HepG2 (cell line): ENCODE data around the gene TMED3. TPM values are rescaled to one million over a fixed set of nuclear protein-coding genes. Genes with fewer than 3 reads are reported as not detected.

Experiments used
- CHD2 ChIP-seq: IDR thresholded peaks from 2 replicates; pipeline ENCODE4 v1.6.1; 2011; ENCODE audit warnings: low read depth, low read length, improper control_type of control experiment
- DPF2 ChIP-seq: sonication (generic); formaldehyde crosslinking; IDR thresholded peaks from 2 replicates; pipeline ENCODE4 v1.4.0; 2020; ENCODE audit warnings: mild to moderate bottlenecking, low read depth, missing genetic modification reagents, borderline replicate concordance
- JDP2 ChIP-seq: sonication (generic); formaldehyde crosslinking; IDR thresholded peaks from 2 replicates; pipeline ENCODE4 v1.8.1; 2022; ENCODE audit warnings: missing genetic modification reagents, borderline replicate concordance
- KDM4B ChIP-seq: sonication (generic); formaldehyde crosslinking; IDR thresholded peaks from 2 replicates; pipeline ENCODE4 v1.4.0; 2020; ENCODE audit warnings: missing genetic modification reagents
- LCORL ChIP-seq, 2 experiments: fragments of 450-650 bp in 1 of 2; sonication (generic) in 1 of 2; formaldehyde crosslinking in 1 of 2; IDR thresholded peaks; 2 replicates each; pipeline versions ENCODE4 v1.5.0 to v1.6.1; 2017 to 2020; ENCODE audit warnings: antibody characterized with exemption in 1 of 2, missing genetic modification reagents in 1 of 2
- MLXIP ChIP-seq: sonication (generic); formaldehyde crosslinking; IDR thresholded peaks from 2 replicates; pipeline ENCODE4 v1.9.0; 2021; ENCODE audit warnings: missing genetic modification reagents, borderline replicate concordance
- NFKB2 ChIP-seq: sonication (generic); formaldehyde crosslinking; IDR thresholded peaks from 2 replicates; pipeline ENCODE4 v1.4.0; 2020; ENCODE audit warnings: missing genetic modification reagents, borderline replicate concordance
- RELA ChIP-seq: sonication (generic); formaldehyde crosslinking; IDR thresholded peaks from 2 replicates; pipeline ENCODE4 v1.4.0; 2020; ENCODE audit warnings: missing genetic modification reagents
- RXRA ChIP-seq: sonication (generic); formaldehyde crosslinking; IDR thresholded peaks from 2 replicates; pipeline ENCODE4 v1.5.1; 2020; ENCODE audit warnings: missing genetic modification reagents
- ZBTB7B ChIP-seq: sonication (generic); formaldehyde crosslinking; IDR thresholded peaks from 2 replicates; pipeline ENCODE4 v1.4.0; 2020; ENCODE audit warnings: missing genetic modification reagents
- ZNF121 ChIP-seq: sonication (generic); formaldehyde crosslinking; IDR thresholded peaks from 2 replicates; pipeline ENCODE4 v1.5.0; 2020; ENCODE audit warnings: mild to moderate bottlenecking, missing genetic modification reagents
- ZNF224 ChIP-seq: sonication (generic); formaldehyde crosslinking; IDR thresholded peaks from 2 replicates; pipeline ENCODE4 v1.5.0; 2020; ENCODE audit warnings: mild to moderate bottlenecking, missing genetic modification reagents
- polyA plus RNA-seq, 8 experiments: library from polyadenylated mRNA; depleted of rRNA in 3 of 8; stranded (reverse) in 7 of 8; unstranded in 1 of 8; fragments of >200 nt; fragmentation: Illumina TruSeq in 4 of 8; extraction: Trizol in 4 of 8; gene quantifications; 2 replicates each; pipeline versions ENCODE4 v1.2.1 to v1.2.3, GENCODE V29; 2011 to 2016; ENCODE audit warnings: low read depth in 4 of 8, missing spikeins in 1 of 8, mixed read lengths in 1 of 8; ENCODE audit not compliant: insufficient read depth in 1 of 8
- total RNA-seq, 5 experiments: library from RNA; depleted of rRNA; stranded (reverse); fragments of >200 nt; fragmentation: Illumina TruSeq; extraction: Trizol; gene quantifications; 2 replicates each; pipeline ENCODE4 v1.2.3, GENCODE V29; 2016; ENCODE audit warnings: low read depth in 1 of 5
- TF ChIP-seq, protein P1 (sequence below), 2 experiments: sonication (generic) in 1 of 2; formaldehyde crosslinking in 1 of 2; IDR thresholded peaks; 2 replicates each; pipeline versions ENCODE4 v1.6.1 to v1.9.0; 2014 to 2022; ENCODE audit warnings: antibody characterized with exemption in 1 of 2, borderline replicate concordance in 1 of 2, inconsistent platforms in 1 of 2, low read depth in 1 of 2, missing genetic modification reagents in 1 of 2
- TF ChIP-seq, protein P2 (sequence below): sonication (generic); formaldehyde crosslinking; conservative IDR thresholded peaks from 2 replicates; pipeline ENCODE4 v1.4.0; 2020; ENCODE audit warnings: missing genetic modification reagents
- TF ChIP-seq, protein P3 (sequence below): sonication (generic); formaldehyde crosslinking; IDR thresholded peaks from 2 replicates; pipeline ENCODE4 v1.5.0; 2020; ENCODE audit warnings: mild to moderate bottlenecking, missing genetic modification reagents

TMED3 gene
- total and polyA plus RNA-seq, 2 of the 13 experiments (the other 11 are each of a cell fraction or from before 2014, with no cell fraction given), result 125 to 155 TPM

DNA sequence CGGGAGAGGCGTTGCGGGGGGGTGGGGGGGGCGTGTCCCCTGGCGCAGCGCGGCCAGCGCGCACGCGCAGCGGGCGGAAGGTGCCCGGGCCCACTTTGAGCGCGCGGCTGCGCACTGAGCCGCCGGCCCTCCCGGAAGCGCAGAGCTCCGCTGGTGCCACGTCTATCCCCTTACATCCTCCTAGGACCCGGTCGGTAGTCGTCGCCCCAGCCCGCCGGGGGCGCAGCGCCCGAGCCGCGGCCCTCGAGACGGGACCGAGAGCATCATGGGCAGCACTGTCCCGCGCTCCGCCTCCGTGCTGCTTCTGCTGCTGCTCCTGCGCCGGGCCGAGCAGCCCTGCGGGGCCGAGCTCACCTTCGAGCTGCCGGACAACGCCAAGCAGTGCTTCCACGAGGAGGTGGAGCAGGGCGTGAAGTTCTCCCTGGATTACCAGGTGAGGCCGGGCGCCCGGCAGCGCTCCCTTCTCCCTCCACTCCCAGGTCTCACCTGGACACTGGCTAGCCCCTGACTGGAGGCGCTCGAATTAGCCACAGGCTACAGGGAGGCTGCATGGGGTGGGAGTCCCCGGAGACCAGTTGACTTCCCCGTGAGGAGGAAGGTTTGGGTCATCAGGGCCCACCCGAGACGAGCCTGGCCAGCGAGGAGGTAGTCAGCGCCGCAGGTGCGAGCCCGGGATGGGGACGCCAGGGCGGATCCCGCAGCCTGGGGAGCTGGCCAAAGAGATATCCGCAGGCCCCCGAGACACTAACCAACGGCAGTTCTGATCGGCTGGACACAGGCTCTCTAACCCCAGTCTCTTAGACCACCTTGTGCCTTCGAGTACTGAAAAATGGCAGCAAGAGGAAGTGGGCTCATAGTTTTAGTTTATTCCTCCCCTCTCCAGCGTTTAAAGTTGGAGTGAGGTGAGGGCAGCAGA, at the start of gene TMED3 (continued):
- TF ChIP-seq LCORL (IDR thresholded peaks at IDR 0.05) (no peak), LCORL (CRISPR knock-in tag; IDR thresholded peaks at IDR 0.05) (peak; percentile 53; the same call in 1 of the 2 replicates), ZNF121 (no peak), KDM4B (0 out of 2 replicates have a peak, but pooled peaks have one; percentile 15), DPF2 (CRISPR knock-in tag) (no peak), MLXIP (CRISPR knock-in tag) (no peak), RELA (CRISPR knock-in tag) (no peak), ZBTB7B (CRISPR knock-in tag) (peak; percentile 63), RXRA (CRISPR knock-in tag) (no peak), CHD2 (no peak), ZNF224 (CRISPR knock-in tag) (no peak), JDP2 (CRISPR knock-in tag) (no peak), NFKB2 (CRISPR knock-in tag) (peak; percentile 86; the same call in 1 of the 2 replicates)
- TF ChIP-seq, protein P1, sequence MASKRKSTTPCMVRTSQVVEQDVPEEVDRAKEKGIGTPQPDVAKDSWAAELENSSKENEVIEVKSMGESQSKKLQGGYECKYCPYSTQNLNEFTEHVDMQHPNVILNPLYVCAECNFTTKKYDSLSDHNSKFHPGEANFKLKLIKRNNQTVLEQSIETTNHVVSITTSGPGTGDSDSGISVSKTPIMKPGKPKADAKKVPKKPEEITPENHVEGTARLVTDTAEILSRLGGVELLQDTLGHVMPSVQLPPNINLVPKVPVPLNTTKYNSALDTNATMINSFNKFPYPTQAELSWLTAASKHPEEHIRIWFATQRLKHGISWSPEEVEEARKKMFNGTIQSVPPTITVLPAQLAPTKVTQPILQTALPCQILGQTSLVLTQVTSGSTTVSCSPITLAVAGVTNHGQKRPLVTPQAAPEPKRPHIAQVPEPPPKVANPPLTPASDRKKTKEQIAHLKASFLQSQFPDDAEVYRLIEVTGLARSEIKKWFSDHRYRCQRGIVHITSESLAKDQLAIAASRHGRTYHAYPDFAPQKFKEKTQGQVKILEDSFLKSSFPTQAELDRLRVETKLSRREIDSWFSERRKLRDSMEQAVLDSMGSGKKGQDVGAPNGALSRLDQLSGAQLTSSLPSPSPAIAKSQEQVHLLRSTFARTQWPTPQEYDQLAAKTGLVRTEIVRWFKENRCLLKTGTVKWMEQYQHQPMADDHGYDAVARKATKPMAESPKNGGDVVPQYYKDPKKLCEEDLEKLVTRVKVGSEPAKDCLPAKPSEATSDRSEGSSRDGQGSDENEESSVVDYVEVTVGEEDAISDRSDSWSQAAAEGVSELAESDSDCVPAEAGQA (IDR thresholded peaks at IDR 0.05; ENCODE audit: low read depth), result no peak
- TF ChIP-seq, protein P1 (CRISPR knock-in tag; IDR thresholded peaks at IDR 0.05; ENCODE audit: borderline replicate concordance), result 0 out of 2 replicates have a peak, but pooled peaks have one; percentile 28
- TF ChIP-seq, protein P2, sequence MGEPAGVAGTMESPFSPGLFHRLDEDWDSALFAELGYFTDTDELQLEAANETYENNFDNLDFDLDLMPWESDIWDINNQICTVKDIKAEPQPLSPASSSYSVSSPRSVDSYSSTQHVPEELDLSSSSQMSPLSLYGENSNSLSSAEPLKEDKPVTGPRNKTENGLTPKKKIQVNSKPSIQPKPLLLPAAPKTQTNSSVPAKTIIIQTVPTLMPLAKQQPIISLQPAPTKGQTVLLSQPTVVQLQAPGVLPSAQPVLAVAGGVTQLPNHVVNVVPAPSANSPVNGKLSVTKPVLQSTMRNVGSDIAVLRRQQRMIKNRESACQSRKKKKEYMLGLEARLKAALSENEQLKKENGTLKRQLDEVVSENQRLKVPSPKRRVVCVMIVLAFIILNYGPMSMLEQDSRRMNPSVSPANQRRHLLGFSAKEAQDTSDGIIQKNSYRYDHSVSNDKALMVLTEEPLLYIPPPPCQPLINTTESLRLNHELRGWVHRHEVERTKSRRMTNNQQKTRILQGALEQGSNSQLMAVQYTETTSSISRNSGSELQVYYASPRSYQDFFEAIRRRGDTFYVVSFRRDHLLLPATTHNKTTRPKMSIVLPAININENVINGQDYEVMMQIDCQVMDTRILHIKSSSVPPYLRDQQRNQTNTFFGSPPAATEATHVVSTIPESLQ, result no peak
- TF ChIP-seq, protein P3, sequence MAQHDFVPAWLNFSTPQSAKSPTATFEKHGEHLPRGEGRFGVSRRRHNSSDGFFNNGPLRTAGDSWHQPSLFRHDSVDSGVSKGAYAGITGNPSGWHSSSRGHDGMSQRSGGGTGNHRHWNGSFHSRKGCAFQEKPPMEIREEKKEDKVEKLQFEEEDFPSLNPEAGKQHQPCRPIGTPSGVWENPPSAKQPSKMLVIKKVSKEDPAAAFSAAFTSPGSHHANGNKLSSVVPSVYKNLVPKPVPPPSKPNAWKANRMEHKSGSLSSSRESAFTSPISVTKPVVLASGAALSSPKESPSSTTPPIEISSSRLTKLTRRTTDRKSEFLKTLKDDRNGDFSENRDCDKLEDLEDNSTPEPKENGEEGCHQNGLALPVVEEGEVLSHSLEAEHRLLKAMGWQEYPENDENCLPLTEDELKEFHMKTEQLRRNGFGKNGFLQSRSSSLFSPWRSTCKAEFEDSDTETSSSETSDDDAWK (CRISPR knock-in tag), result no peak
